Testis (tissue), 3 donors: ENCODE measurements around the gene PCBP3. TPM values are rescaled to one million over a fixed set of nuclear protein-coding genes. Genes with fewer than 3 reads are reported as not detected.
A peak's percentile ranks its signal among the peaks of the same experiment; 100 is the strongest.

Source experiments
- DNase-seq: peaks from one replicate; pipeline ENCODE4 v3.0.0-alpha.2; 2019
- H3K27ac ChIP-seq, 2 donors: fragments of 200-600 bp; sonication (generic); one replicate each; pipeline ENCODE4 v1.5.1; 2019
- H3K27me3 ChIP-seq: fragments of 200-600 bp; sonication (generic); one replicate; pipeline ENCODE4 v1.5.1; 2019
- H3K36me3 ChIP-seq: fragments of 200-600 bp; sonication (generic); one replicate; pipeline ENCODE4 v1.5.1; 2017; ENCODE audit warnings: low read depth; ENCODE audit errors: missing control alignments
- H3K4me1 ChIP-seq: fragments of 200-600 bp; sonication (generic); one replicate; pipeline ENCODE4 v1.5.1; 2019
- H3K4me3 ChIP-seq, 2 donors: fragments of 200-600 bp; sonication (generic); one replicate each; pipeline ENCODE4 v1.5.1; 2017 to 2019
- H3K9me3 ChIP-seq: fragments of 200-600 bp; sonication (generic); one replicate; pipeline ENCODE4 v1.5.1; 2017
- POLR2A ChIP-seq: fragments of 450-650 bp; IDR thresholded peaks from one replicate; pipeline ENCODE4 v1.6.1; 2017; ENCODE audit warnings: antibody characterized with exemption, mild to moderate bottlenecking, moderate library complexity
- WGBS, 2 donors: methylation state at CpG; one replicate each; pipeline ENCODE4 v1.1.5; 2018; 5-methylcytosine and 5-hydroxymethylcytosine counted together
- intact Hi-C: fragments of 100-400 bp; cut with DNase I; formaldehyde crosslinking; loops from one replicate; pipeline ENCODE4 v1.15.1; 2023; ENCODE audit warnings: low total_unique reads
- polyA plus RNA-seq: library from polyadenylated mRNA; stranded (reverse); fragments of 350-450 nt; fragmentation: Illumina TruSeq; extraction: RNeasy Lipid Tissue Mini Kit (QIAGEN cat#74804); gene quantifications from one replicate; pipeline ENCODE4 v1.2.3, GENCODE V29; 2014; ENCODE audit warnings: low read depth, low replicate concordance; ENCODE audit not compliant: insufficient read depth
- total RNA-seq, 2 donors: library from RNA; depleted of rRNA; stranded (reverse); fragments of >200 nt; gene quantifications; one replicate each; pipeline ENCODE4 v1.2.3, GENCODE V29; 2016
- TF ChIP-seq, protein P1 (sequence below), 3 experiments: fragments of 450-650 bp in 2 of 3; fragments of 200-600 bp in 1 of 3; sonication (generic) in 1 of 3; IDR thresholded peaks; one replicate each; pipeline ENCODE4 v1.5.1; 2016 to 2019; ENCODE audit warnings: antibody characterized with exemption in 3 of 3, mild to moderate bottlenecking in 2 of 3, moderate library complexity in 1 of 3

The PCBP3 gene
- total and polyA plus RNA-seq, 3 donors from 2014 or later: 35.7 to 58.3 (median 38.0) TPM

DNA sequence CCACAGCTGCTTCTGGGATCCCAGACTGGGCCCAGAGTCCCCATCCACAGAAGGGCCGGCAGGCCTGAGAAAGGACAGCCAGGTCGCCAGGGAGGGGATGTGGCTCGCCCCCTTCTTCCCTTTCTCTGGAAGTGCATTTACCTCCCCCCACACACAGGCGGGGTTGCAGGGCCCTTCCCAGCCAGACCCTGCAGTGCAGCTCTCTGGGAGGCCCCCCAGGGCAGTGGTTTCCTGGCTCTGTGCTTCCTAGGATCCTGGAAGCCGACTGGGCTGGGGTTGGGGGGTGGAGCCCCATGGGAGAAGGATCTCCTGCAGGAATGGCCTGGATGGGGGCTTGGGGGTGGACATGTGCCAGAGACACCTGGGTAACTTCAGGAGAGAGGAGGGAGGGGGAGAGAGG, 333.9 kb downstream of the PCBP3 start:
- Histone ChIP-seq H3K27me3 (no peaks in the 10 kb centered on the region), H3K4me3 (no peak overlapping the region), H3K9me3 (no peaks in the 10 kb centered on the region), H3K36me3 (no peaks in the 10 kb centered on the region), H3K27ac (peak overlapping the region in 1 of 2 donors; percentile 23), H3K4me1 (peaks cover 32% of the 10 kb centered on the region)
- TF ChIP-seq, protein P1, sequence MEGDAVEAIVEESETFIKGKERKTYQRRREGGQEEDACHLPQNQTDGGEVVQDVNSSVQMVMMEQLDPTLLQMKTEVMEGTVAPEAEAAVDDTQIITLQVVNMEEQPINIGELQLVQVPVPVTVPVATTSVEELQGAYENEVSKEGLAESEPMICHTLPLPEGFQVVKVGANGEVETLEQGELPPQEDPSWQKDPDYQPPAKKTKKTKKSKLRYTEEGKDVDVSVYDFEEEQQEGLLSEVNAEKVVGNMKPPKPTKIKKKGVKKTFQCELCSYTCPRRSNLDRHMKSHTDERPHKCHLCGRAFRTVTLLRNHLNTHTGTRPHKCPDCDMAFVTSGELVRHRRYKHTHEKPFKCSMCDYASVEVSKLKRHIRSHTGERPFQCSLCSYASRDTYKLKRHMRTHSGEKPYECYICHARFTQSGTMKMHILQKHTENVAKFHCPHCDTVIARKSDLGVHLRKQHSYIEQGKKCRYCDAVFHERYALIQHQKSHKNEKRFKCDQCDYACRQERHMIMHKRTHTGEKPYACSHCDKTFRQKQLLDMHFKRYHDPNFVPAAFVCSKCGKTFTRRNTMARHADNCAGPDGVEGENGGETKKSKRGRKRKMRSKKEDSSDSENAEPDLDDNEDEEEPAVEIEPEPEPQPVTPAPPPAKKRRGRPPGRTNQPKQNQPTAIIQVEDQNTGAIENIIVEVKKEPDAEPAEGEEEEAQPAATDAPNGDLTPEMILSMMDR (IDR thresholded peaks at IDR 0.05): no peak
- TF ChIP-seq POLR2A: no peak
- DNase-seq: no peak
- intact Hi-C loops: no loop called here
- 49 to 80% methylated on average over 1 to 5 of the region's 5 CpGs for WGBS, 2 donors

DNA sequence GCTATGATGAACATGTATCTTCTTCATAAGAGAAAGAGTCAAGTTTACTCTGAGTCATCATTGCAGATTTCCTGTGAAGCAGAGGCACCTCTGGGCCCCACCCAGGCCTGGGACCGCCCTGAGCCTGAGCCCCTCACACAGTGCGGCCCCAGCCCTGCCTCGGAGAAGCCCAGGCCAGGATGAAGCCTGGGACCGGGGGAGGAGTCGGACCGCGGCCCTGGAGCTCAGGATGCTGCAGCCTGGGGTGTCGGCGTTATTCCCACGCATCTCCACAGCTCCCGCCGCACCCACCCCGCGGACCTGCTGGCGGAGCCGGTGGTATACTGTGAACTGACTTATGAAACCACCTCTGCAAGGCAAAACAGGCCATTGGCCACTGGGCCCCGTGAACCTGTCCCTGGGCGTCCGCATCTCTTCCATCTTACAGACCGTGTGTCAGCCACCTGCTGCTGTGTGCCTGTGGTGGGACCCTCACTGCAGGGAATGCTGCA, 335.7 kb downstream of the PCBP3 start:
- Histone ChIP-seq H3K27ac (peak overlapping the region in 1 of 2 donors; percentile 58), H3K4me3 (no peak overlapping the region), H3K36me3 (no peaks in the 10 kb centered on the region), H3K4me1 (peaks cover 22% of the 10 kb centered on the region), H3K27me3 (no peaks in the 10 kb centered on the region), H3K9me3 (no peaks in the 10 kb centered on the region)
- 73 to 86% methylated on average over 6 to 16 of the region's 20 CpGs for WGBS, 2 donors
- intact Hi-C loops: no loop called here
- DNase-seq: no peak
- no peak for TF ChIP-seq POLR2A
- TF ChIP-seq, protein P1 (IDR thresholded peaks at IDR 0.05): no peak

DNA sequence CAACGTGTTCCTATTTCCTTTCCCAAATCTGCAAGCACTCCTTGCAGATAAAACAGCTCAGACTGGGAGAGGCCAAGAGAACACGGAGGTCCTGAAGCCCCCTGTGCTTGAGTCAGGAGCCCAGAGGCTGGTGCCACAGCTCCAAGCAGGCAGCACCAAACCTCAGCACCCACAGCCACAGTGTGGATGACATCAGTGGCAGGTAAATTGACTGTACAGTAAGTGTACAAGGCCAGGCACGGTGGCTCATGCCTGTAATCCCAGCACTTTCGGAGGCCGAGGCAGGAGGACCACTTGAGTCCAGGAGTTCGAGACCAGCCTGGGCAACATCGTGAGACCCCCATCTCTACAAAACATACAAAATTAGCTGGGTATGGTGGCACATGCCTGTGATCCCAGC, 336.1 kb downstream of the PCBP3 start:
- Histone ChIP-seq H3K36me3 (no peaks in the 10 kb centered on the region), H3K4me1 (peaks cover 17% of the 10 kb centered on the region), H3K27me3 (no peaks in the 10 kb centered on the region), H3K4me3 (no peak overlapping the region), H3K27ac (no peak overlapping the region), H3K9me3 (no peaks in the 10 kb centered on the region)
- WGBS, 2 donors: 87 to 88% methylated on average over 6 to 7 of the region's 7 CpGs
- no peak for DNase-seq
- TF ChIP-seq, protein P1 (IDR thresholded peaks at IDR 0.05): no peak
- no peak for TF ChIP-seq POLR2A
- intact Hi-C loops: no loop called here

DNA sequence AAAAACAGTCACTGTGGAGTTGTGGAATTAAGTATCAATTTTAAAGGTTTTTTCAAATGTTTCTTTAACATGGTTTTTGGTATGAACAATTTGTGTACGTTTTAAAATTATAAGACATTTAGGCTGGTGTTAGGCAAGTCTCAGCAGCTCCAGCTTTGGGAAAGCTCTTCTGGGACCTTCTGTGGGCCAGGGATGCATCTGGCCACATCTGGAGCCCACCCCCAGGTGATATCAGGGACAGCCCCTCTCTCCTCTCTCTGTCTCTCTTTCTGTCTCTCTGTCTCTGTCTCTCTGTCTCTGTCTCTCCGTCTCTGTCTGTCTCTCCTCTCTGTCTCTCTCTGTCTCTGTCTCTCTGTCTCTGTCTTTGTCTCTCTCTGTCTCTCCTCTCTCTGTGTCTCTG, 336.7 kb downstream of the PCBP3 start:
- Histone ChIP-seq H3K36me3 (no peaks in the 10 kb centered on the region), H3K27me3 (no peaks in the 10 kb centered on the region), H3K9me3 (no peaks in the 10 kb centered on the region), H3K4me1 (peaks cover 11% of the 10 kb centered on the region), H3K4me3 (no peak overlapping the region), H3K27ac (peak overlapping the region in 1 of 2 donors; percentile 80)
- WGBS, 2 donors: 58 to 62% methylated on average over 2 of the region's 2 CpGs
- intact Hi-C loops: no loop called here
- no peak for DNase-seq
- no peak for TF ChIP-seq POLR2A
- TF ChIP-seq, protein P1 (IDR thresholded peaks at IDR 0.05): no peak

DNA sequence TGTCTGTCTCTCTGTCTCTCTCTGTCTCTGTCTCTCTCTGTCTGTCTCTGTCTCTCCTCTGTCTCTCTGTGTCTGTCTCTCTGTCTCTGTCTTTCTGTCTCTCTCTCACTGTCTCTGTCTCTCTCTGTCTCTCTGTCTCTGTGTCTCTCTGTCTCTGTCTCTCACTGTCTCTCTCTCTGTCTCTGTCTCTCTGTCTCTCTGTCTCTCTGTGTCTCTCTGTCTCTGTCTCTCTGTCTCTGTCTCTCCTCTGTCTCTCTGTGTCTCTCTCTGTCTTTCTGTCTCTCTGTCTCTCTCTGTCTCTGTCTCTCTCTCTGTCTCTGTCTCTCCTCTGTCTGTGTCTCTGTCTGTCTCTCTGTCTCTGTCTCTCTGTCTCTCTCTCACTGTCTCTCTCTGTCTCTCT, 337.2 kb downstream of the PCBP3 start:
- H3K4me1 ChIP-seq: peaks cover 9% of the 10 kb centered on the region
- intact Hi-C loops: no loop called here

More for the DNA sequence above, 337.2 kb downstream of the PCBP3 start:
- Histone ChIP-seq H3K9me3 (no peaks in the 10 kb centered on the region), H3K4me3 (peak overlapping the region in 1 of 2 donors; percentile 50), H3K27me3 (no peaks in the 10 kb centered on the region), H3K27ac (peak overlapping the region; percentile 77 to 80), H3K36me3 (no peaks in the 10 kb centered on the region)
- TF ChIP-seq POLR2A: no peak
- TF ChIP-seq, protein P1 (IDR thresholded peaks at IDR 0.05): no peak
- no peak for DNase-seq
